Mucosa of gallbladder (tissue), 1 donor: ENCODE data around the gene CDK15. TPM values are rescaled to one million over a fixed set of nuclear protein-coding genes. Genes with fewer than 3 reads are reported as not detected.

Experiments used
- DNase-seq: peaks from one replicate; pipeline ENCODE4 v3.0.0-alpha.2; 2020; ENCODE audit warnings: low spot score
- total RNA-seq: library from RNA; stranded (reverse); gene quantifications from one replicate; pipeline ENCODE4 v1.2.1, GENCODE V29; 2021
- donor health status: DM: no; HTN: no; CAD: no.

CDK15 gene
- total RNA-seq, 1 donor from 2014 or later = 3.1 TPM

- no peak for DNase-seq
Measured at GRCh38 chr2:201866643-201867473, 60.5 kb downstream of the CDK15 start.

GRCh38 chr2:201871471-201871870 lies 65.1 kb downstream of the CDK15 start:
- no peak for DNase-seq

DNA sequence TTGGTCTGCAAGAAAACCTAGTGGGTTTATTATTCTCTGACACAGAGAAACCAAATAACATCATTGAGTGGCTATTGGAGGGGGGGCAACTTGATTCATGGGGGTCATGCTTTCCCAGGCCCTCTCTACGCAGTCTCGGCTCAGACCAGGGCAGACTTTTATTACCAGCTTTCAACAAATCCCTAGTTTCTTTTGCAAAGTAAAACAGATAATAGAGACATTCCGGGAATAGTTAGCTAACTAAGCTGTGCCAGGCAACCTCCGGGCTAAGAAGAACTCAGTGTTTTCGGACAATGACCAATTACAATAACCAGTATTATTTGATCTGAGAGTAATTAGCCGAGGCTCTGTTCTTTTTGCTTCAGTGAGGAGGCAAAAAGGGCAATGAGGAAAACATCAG lies 66.3 kb downstream of the CDK15 start:
- DNase-seq = no peak

DNA sequence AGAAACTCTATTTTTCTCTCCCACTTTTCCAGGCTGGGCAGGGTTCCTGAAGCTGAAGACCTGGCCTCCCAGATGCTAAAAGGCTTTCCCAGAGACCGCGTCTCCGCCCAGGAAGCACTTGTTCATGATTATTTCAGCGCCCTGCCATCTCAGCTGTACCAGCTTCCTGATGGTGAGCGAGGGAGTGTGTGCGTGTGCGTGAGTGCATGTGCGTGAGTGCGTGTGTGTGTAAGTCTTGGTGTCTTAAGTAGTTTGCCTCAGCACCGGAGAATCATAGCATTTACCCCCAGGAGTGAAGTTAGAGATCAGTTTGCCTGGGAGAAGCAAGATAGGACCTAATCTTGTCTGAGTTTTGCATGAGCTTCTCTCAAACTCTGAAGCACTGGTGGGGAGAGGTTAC lies 73.7 kb downstream of the CDK15 start:
- no peak for DNase-seq

GRCh38 chr2:201880579-201880978 lies 74.2 kb downstream of the CDK15 start:
- no peak for DNase-seq

- no peak for DNase-seq
Measured at GRCh38 chr2:201880993-201881611, 74.8 kb downstream of the CDK15 start.

DNA sequence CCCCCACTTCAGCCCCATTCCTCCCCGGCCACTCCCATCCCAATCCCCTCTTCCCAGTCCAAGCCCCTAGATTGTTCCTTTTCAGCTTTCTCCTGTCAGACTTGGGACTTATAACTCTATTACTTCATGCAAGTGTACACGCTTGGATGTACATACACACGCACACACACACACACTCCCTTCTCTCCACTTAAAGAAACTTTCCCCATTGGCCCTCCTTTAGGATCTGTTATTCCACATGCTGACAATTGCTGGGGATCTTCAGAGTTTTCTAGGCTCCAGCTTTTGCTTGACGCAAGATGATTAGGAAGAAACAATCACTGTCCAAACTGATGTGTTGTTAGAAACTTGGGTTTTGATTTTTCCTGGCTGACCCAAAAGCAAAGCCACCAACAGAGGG lies 75.4 kb downstream of the CDK15 start:
- DNase-seq = no peak

DNA sequence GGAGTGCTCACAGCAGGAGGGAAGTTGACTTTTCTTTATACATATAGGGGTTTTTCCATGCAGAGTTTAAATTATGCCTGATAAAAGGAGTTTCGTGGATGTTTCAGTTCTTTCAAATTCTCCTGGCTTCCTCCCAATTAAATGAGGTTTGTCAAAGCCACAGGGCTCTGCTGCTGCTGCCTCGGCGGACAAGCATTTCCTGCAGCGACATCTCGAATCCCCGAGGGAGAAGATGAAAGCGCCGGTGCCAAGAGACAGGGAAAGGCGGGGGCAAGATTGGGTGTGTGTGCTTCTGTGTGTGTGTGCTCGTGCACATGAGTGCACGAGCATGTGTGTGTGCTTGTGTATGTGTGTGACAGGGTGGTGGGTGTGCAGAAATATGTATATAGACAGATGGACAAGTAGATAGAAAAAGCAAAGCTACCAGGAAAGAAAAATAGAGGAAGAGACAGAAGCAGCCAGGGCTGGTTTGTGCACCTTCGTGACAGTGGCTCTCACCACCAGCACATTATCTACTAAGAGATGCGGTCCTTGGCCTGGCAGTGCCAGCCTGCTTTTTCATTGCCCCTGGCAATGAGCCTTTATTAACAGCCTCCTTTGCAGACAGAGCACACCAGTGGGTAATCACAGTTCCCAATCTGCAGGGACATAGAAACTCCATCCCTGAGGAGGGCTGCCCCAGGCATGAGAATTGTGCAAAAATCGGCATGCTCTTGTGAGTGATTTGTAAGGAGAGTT lies 76.2 kb downstream of the CDK15 start:
- DNase-seq = no peak

DNA sequence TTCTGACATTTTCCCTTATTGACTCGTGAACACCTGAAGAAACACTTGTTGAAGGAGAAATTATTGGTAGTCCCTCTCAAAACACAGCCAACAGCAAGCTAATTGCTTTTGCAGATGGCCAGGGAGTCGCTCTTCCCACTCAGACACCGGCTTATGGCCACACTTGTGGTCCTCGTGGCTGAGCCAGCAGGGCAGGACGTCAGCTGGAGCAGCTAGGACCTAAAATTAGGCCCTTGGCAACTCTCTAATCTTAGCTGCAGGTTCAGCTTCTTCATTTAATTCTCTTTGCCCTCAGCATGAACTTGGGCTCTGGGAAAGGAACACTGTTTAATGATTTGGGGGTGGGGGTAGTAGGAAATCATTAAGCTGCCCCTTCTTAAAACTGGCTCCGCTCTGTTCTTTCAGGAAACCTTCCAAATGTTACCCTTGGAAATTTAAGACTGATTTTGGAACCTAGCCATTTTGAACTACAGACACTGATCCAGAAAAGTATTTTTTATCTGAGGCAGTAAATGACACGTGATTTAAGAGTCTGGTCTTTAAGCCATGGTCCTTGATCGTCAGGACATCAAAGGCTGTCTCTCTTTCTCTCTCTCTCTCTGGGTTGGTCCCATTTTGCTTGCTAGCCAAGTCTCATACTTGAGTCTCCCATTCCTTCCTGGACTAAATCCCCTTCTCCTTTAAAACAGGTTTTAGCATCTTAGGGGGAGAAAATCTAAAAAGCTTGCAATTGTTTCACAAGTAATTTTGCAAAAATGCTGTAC lies 77.5 kb downstream of the CDK15 start:
- DNase-seq = no peak

DNA sequence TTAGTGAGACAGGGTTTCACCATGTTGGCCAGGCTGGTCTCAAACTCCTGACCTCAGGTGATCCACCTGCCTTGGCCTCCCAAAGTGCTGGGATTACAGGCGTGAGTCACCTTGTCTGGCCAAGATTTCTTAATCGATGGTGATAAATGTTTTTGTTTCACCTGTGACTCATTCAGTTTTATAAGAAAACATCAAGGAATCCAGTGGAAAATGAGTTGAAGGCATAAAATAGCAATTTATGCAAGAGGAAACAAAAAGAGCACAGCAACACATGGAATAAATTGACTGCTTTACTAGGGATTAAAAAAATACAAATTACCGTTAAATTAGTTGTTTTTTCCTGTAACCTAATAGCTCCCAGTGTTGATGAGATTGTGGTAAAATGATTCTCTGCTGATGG lies 80.2 kb downstream of the CDK15 start:
- DNase-seq = no peak

GRCh38 chr2:201887773-201888425 lies 81.6 kb downstream of the CDK15 start:
- DNase-seq = no peak

- no peak for DNase-seq
Measured at GRCh38 chr2:201888426-201888800, 82.1 kb downstream of the CDK15 start.

DNA sequence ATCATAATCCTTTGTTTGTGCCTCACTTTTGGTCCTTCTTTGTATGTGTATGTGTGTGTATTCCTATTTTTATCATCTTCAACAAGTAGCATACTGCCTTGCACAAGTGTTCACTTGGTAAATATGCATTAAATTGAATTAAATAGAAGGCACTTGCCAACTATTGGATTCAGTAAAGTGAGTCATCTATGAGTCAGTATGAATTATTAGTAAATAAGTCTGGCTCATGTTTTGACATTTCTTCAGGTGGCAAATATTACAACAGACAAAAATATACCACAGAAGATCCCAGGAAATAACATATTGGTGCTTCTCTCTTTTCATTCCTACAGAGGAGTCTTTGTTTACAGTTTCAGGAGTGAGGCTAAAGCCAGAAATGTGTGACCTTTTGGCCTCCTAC lies 84.1 kb downstream of the CDK15 start:
- DNase-seq = no peak

DNA sequence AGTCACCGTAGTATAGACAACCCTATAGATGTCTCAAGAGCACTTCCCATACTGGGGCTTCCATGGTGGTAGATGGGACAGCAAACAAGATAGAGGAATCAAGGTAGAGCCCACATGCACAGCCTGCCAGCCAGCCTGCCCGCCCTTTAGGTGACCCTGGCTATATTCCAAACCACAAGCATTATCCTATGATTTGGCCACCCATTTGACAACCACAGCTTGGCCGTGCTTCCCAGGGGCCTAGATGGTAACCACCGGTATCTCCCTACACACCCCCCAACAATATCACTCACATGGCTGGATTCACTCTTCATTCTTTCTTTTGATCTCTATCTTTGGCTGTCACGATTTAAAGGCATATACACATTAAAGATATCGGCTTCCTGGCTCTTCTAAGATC lies 85.3 kb downstream of the CDK15 start:
- DNase-seq = no peak

GRCh38 chr2:201892516-201892915 lies 86.2 kb downstream of the CDK15 start:
- DNase-seq = no peak

DNA sequence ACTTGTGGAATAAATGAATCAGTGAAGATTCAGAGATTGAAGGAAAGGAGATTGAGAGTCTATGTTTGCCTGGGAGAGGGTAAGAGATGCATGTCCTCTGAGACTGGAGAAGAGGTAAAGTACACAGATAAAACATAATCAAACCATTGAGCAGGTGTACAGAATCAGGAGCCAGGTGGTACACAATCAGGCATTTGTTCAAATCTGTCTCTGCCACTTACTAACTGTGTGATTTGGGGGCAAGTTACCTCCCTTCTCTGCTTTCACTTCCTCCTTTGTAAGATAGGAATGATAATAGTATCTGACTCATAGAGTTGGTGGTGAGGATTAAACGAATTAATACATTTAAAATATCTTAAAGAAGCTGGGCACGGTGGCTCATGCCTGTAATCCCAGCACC lies 94.0 kb downstream of the CDK15 start:
- no peak for DNase-seq

DNA sequence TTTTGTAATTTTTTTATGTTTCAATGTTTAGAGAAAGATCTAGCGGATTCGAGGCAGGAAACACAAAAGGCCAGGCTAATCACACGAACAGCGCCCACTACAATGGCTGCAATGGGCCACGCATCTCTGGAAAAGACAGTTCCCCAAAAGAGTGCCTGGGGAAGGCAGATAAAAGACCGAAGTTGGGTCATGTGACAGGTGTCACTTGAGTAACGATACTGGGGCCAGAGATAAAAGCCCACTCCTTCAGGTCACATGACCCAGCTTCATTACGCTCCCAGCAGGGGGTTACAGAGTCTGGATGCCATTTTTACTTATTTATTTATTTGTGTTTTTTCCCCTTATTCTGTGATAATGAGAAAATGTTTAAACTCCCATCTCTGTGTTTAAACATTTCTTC lies 95.4 kb downstream of the CDK15 start:
- no peak for DNase-seq

- DNase-seq = no peak
Measured at GRCh38 chr2:201904538-201905420, 98.4 kb downstream of the CDK15 start.

DNA sequence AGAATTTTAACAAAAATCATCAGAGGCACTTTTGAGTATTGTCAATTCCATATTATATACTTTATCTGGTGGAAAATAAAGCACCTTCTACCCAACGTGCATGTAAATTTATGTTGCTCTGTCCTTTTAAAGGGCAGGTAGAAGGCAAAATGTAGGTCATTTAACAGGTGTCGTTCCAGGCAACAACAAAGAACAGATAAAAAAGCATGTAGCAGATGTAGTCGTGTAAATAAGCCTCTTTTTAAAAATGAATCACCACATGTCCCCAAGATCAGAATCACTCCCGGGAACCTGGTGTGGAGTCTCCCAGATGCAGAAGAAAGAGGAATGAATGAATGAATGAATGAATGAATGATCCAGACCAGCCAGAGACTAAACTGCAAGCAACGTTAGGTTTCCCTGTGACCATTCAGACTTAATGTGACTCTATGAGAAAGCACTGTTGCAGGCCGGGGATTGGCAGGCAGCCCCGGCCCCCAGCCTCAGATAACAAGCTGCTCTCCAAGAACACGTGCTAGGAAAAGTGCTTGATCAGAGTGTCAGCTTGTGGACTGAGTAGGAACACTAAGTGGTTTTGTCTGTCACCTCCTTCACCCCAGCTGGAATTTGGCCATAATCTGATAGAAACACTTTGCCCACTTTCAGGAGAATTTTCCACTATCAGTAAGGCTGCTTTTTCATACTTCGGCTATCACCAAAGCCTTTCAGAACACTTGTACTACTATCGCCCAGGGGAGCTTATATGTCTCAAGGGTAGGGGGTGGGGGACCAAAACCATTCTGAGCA lies 100.6 kb downstream of the CDK15 start:
- DNase-seq = no peak

GRCh38 chr2:201907563-201907881 lies 101.2 kb downstream of the CDK15 start:
- no peak for DNase-seq
